Measurements from ENCODE around the gene DCAF5.

DCAF5 gene

GRCh38 chr14:69139743-69140142, 13.2 kb downstream of the DCAF5 start:
- no peak overlapping the region for H3K9ac ChIP-seq (ENCODE audit: low read depth, low read length)
- no peaks in the 10 kb centered on the region for H3K27me3 ChIP-seq (ENCODE audit: control insufficient read depth, insufficient read depth, low read length)
- no peak overlapping the region for H3K4me2 ChIP-seq (ENCODE audit: low read length)
- H3K4me1 ChIP-seq (ENCODE audit: control insufficient read depth, insufficient read depth, low read length) = peaks cover 26% of the 10 kb centered on the region
- H3K4me3 ChIP-seq (ENCODE audit: low read length) = no peak overlapping the region
- no peaks in the 10 kb centered on the region for H3K9me3 ChIP-seq (replicated peaks; ENCODE audit: low read length)
- peaks cover 10% of the 10 kb centered on the region for H3K36me3 ChIP-seq (ENCODE audit: insufficient read depth, low read length)

- Histone ChIP-seq H3K9me3 (replicated peaks; ENCODE audit: low read length) (no peaks in the 10 kb centered on the region), H3K4me1 (ENCODE audit: control insufficient read depth, insufficient read depth, low read length) (peaks cover 40% of the 10 kb centered on the region), H3K4me3 (ENCODE audit: low read length) (no peak overlapping the region), H3K36me3 (ENCODE audit: insufficient read depth, low read length) (peaks cover 9% of the 10 kb centered on the region), H3K4me2 (ENCODE audit: low read length) (peak overlapping the region; percentile 24), H3K27me3 (ENCODE audit: control insufficient read depth, insufficient read depth, low read length) (no peaks in the 10 kb centered on the region), H3K9ac (ENCODE audit: low read depth, low read length) (no peak overlapping the region)
Observed at GRCh38 chr14:69137843-69138535, 14.9 kb downstream of the DCAF5 start.

- H3K4me1 ChIP-seq (ENCODE audit: control insufficient read depth, insufficient read depth, low read length) = peaks cover 45% of the 10 kb centered on the region
- no peak overlapping the region for H3K9ac ChIP-seq (ENCODE audit: low read depth, low read length)
- no peaks in the 10 kb centered on the region for H3K27me3 ChIP-seq (ENCODE audit: control insufficient read depth, insufficient read depth, low read length)
- H3K9me3 ChIP-seq (replicated peaks; ENCODE audit: low read length) = no peaks in the 10 kb centered on the region
- H3K36me3 ChIP-seq (ENCODE audit: insufficient read depth, low read length) = peaks cover 3% of the 10 kb centered on the region
- H3K4me3 ChIP-seq (ENCODE audit: low read length) = no peak overlapping the region
- H3K4me2 ChIP-seq (ENCODE audit: low read length) = no peak overlapping the region
Observed at GRCh38 chr14:69137416-69137815, 15.5 kb downstream of the DCAF5 start.

GRCh38 chr14:69135133-69135532, 17.8 kb downstream of the DCAF5 start:
- H3K4me2 ChIP-seq (ENCODE audit: low read length) = no peak overlapping the region
- H3K4me3 ChIP-seq (ENCODE audit: low read length) = no peak overlapping the region
- no peak overlapping the region for H3K9ac ChIP-seq (ENCODE audit: low read depth, low read length)
- H3K4me1 ChIP-seq (ENCODE audit: control insufficient read depth, insufficient read depth, low read length) = peaks cover 49% of the 10 kb centered on the region
- no peaks in the 10 kb centered on the region for H3K27me3 ChIP-seq (ENCODE audit: control insufficient read depth, insufficient read depth, low read length)
- H3K9me3 ChIP-seq (replicated peaks; ENCODE audit: low read length) = no peaks in the 10 kb centered on the region
- H3K36me3 ChIP-seq (ENCODE audit: insufficient read depth, low read length) = no peaks in the 10 kb centered on the region

- Histone ChIP-seq H3K9ac (ENCODE audit: low read depth, low read length) (no peak overlapping the region), H3K4me3 (ENCODE audit: low read length) (peak overlapping the region; percentile 42), H3K4me1 (ENCODE audit: control insufficient read depth, insufficient read depth, low read length) (peaks cover 53% of the 10 kb centered on the region)
Observed at GRCh38 chr14:69133206-69134125, 19.5 kb downstream of the DCAF5 start.

GRCh38 chr14:69132513-69133181, 20.3 kb downstream of the DCAF5 start:
- no peaks in the 10 kb centered on the region for H3K36me3 ChIP-seq (ENCODE audit: insufficient read depth, low read length)
- peak overlapping the region; percentile 3 for H3K4me2 ChIP-seq (ENCODE audit: low read length)
- no peaks in the 10 kb centered on the region for H3K27me3 ChIP-seq (ENCODE audit: control insufficient read depth, insufficient read depth, low read length)
- peaks cover 45% of the 10 kb centered on the region for H3K4me1 ChIP-seq (ENCODE audit: control insufficient read depth, insufficient read depth, low read length)
- no peak overlapping the region for H3K9ac ChIP-seq (ENCODE audit: low read depth, low read length)
- H3K9me3 ChIP-seq (replicated peaks; ENCODE audit: low read length) = no peaks in the 10 kb centered on the region
- no peak overlapping the region for H3K4me3 ChIP-seq (ENCODE audit: low read length)

More at GRCh38 chr14:69133206-69134125, 19.5 kb downstream of the DCAF5 start:
- Histone ChIP-seq H3K4me2 (ENCODE audit: low read length) (peak overlapping the region; percentile 71), H3K9me3 (replicated peaks; ENCODE audit: low read length) (no peaks in the 10 kb centered on the region), H3K36me3 (ENCODE audit: insufficient read depth, low read length) (no peaks in the 10 kb centered on the region), H3K27me3 (ENCODE audit: control insufficient read depth, insufficient read depth, low read length) (no peaks in the 10 kb centered on the region)

GRCh38 chr14:69131176-69131575, 21.7 kb downstream of the DCAF5 start:
- Histone ChIP-seq H3K9ac (ENCODE audit: low read depth, low read length) (no peak overlapping the region), H3K4me2 (ENCODE audit: low read length) (no peak overlapping the region), H3K4me1 (ENCODE audit: control insufficient read depth, insufficient read depth, low read length) (peaks cover 38% of the 10 kb centered on the region), H3K27me3 (ENCODE audit: control insufficient read depth, insufficient read depth, low read length) (no peaks in the 10 kb centered on the region), H3K4me3 (ENCODE audit: low read length) (no peak overlapping the region), H3K9me3 (replicated peaks; ENCODE audit: low read length) (no peaks in the 10 kb centered on the region), H3K36me3 (ENCODE audit: insufficient read depth, low read length) (no peaks in the 10 kb centered on the region)

GRCh38 chr14:69129264-69129880, 23.5 kb downstream of the DCAF5 start:
- no peaks in the 10 kb centered on the region for H3K9me3 ChIP-seq (replicated peaks; ENCODE audit: low read length)
- H3K9ac ChIP-seq (ENCODE audit: low read depth, low read length) = peak overlapping the region; percentile 21
- peaks cover 33% of the 10 kb centered on the region for H3K4me1 ChIP-seq (ENCODE audit: control insufficient read depth, insufficient read depth, low read length)
- H3K27me3 ChIP-seq (ENCODE audit: control insufficient read depth, insufficient read depth, low read length) = no peaks in the 10 kb centered on the region
- no peaks in the 10 kb centered on the region for H3K36me3 ChIP-seq (ENCODE audit: insufficient read depth, low read length)
- H3K4me3 ChIP-seq (ENCODE audit: low read length) = no peak overlapping the region
- no peak overlapping the region for H3K4me2 ChIP-seq (ENCODE audit: low read length)

GRCh38 chr14:69118305-69118704, 34.6 kb downstream of the DCAF5 start:
- peaks cover 60% of the 10 kb centered on the region for H3K36me3 ChIP-seq (ENCODE audit: insufficient read depth, low read length)

GRCh38 chr14:69117020-69117767, 35.7 kb downstream of the DCAF5 start:
- peaks cover 60% of the 10 kb centered on the region for H3K36me3 ChIP-seq (ENCODE audit: insufficient read depth, low read length)
- H3K4me1 ChIP-seq (ENCODE audit: control insufficient read depth, insufficient read depth, low read length) = no peaks in the 10 kb centered on the region
- H3K9ac ChIP-seq (ENCODE audit: low read depth, low read length) = no peak overlapping the region
- no peaks in the 10 kb centered on the region for H3K9me3 ChIP-seq (replicated peaks; ENCODE audit: low read length)
- H3K27me3 ChIP-seq (ENCODE audit: control insufficient read depth, insufficient read depth, low read length) = no peaks in the 10 kb centered on the region
- no peak overlapping the region for H3K4me3 ChIP-seq (ENCODE audit: low read length)
- no peak overlapping the region for H3K4me2 ChIP-seq (ENCODE audit: low read length)

More at GRCh38 chr14:69118305-69118704, 34.6 kb downstream of the DCAF5 start:
- Histone ChIP-seq H3K4me3 (ENCODE audit: low read length) (no peak overlapping the region), H3K9ac (ENCODE audit: low read depth, low read length) (no peak overlapping the region), H3K27me3 (ENCODE audit: control insufficient read depth, insufficient read depth, low read length) (no peaks in the 10 kb centered on the region), H3K4me2 (ENCODE audit: low read length) (no peak overlapping the region), H3K4me1 (ENCODE audit: control insufficient read depth, insufficient read depth, low read length) (no peaks in the 10 kb centered on the region), H3K9me3 (replicated peaks; ENCODE audit: low read length) (no peaks in the 10 kb centered on the region)
